ENCODE measurements around the gene TFEB.

Gene TFEB

GRCh38 chr6:41694815-41695526, 40.4 kb downstream of the TFEB start:
- Histone ChIP-seq H3K27me3 (ENCODE audit: low read depth) (no peaks in the 10 kb centered on the region; the same call in 1 of the 2 replicates), H3K4me1 (no peaks in the 10 kb centered on the region), H3K9me3 (no peaks in the 10 kb centered on the region), H3K4me3 (no peak overlapping the region), H3K36me3 (replicated peaks) (no peaks in the 10 kb centered on the region)
- DNase-seq (ENCODE audit: low spot score in 2 of 2): no peak
- in situ Hi-C loops (cut with MboI; ENCODE audit: low sequenced_read_pairs): no loop called here

- in situ Hi-C loops (cut with MboI; ENCODE audit: low sequenced_read_pairs): no loop called here
- DNase-seq (ENCODE audit: low spot score in 2 of 2): no peak
- H3K27me3 ChIP-seq (ENCODE audit: low read depth): no peaks in the 10 kb centered on the region; the same call in 1 of the 2 replicates
- H3K9me3 ChIP-seq: no peaks in the 10 kb centered on the region
- H3K4me1 ChIP-seq: no peaks in the 10 kb centered on the region
- H3K36me3 ChIP-seq (replicated peaks): no peaks in the 10 kb centered on the region
- H3K4me3 ChIP-seq: no peak overlapping the region
Observed at GRCh38 chr6:41693281-41694240, 41.8 kb downstream of the TFEB start.

GRCh38 chr6:41692730-41693129, 42.7 kb downstream of the TFEB start:
- no peaks in the 10 kb centered on the region; the same call in 1 of the 2 replicates for H3K27me3 ChIP-seq (ENCODE audit: low read depth)
- no peaks in the 10 kb centered on the region for H3K4me1 ChIP-seq
- H3K9me3 ChIP-seq: no peaks in the 10 kb centered on the region
- H3K4me3 ChIP-seq: no peak overlapping the region
- in situ Hi-C loops (cut with MboI; ENCODE audit: low sequenced_read_pairs): no loop called here
- no peak for DNase-seq (ENCODE audit: low spot score in 2 of 2)
- H3K36me3 ChIP-seq (replicated peaks): no peaks in the 10 kb centered on the region

- no peak for DNase-seq (ENCODE audit: low spot score in 2 of 2)
- Histone ChIP-seq H3K27me3 (ENCODE audit: low read depth) (no peaks in the 10 kb centered on the region), H3K4me1 (no peaks in the 10 kb centered on the region), H3K4me3 (no peak overlapping the region), H3K9me3 (no peaks in the 10 kb centered on the region), H3K36me3 (replicated peaks) (no peaks in the 10 kb centered on the region)
- in situ Hi-C loops (cut with MboI; ENCODE audit: low sequenced_read_pairs): no loop called here
Observed at GRCh38 chr6:41692080-41692675, 43.2 kb downstream of the TFEB start.

GRCh38 chr6:41691426-41692079, 43.9 kb downstream of the TFEB start:
- in situ Hi-C loops (cut with MboI; ENCODE audit: low sequenced_read_pairs): no loop called here
- no peaks in the 10 kb centered on the region for H3K36me3 ChIP-seq (replicated peaks)
- no peaks in the 10 kb centered on the region for H3K9me3 ChIP-seq
- no peaks in the 10 kb centered on the region for H3K27me3 ChIP-seq (ENCODE audit: low read depth)
- no peak overlapping the region for H3K4me3 ChIP-seq
- DNase-seq (ENCODE audit: low spot score in 2 of 2): no peak
- no peaks in the 10 kb centered on the region for H3K4me1 ChIP-seq

- H3K9me3 ChIP-seq: no peaks in the 10 kb centered on the region
- H3K27me3 ChIP-seq (ENCODE audit: low read depth): no peaks in the 10 kb centered on the region
- in situ Hi-C loops (cut with MboI; ENCODE audit: low sequenced_read_pairs): no loop called here
- no peak overlapping the region for H3K4me3 ChIP-seq
- H3K4me1 ChIP-seq: no peaks in the 10 kb centered on the region
- no peak for DNase-seq (ENCODE audit: low spot score in 2 of 2)
- H3K36me3 ChIP-seq (replicated peaks): no peaks in the 10 kb centered on the region
Observed at GRCh38 chr6:41690541-41691330, 44.7 kb downstream of the TFEB start.

- H3K4me3 ChIP-seq: no peak overlapping the region
- no peaks in the 10 kb centered on the region for H3K4me1 ChIP-seq
- H3K9me3 ChIP-seq: no peaks in the 10 kb centered on the region
- no peaks in the 10 kb centered on the region for H3K27me3 ChIP-seq (ENCODE audit: low read depth)
- in situ Hi-C loops (cut with MboI; ENCODE audit: low sequenced_read_pairs): no loop called here
- no peak for DNase-seq (ENCODE audit: low spot score in 2 of 2)
- H3K36me3 ChIP-seq (replicated peaks): no peaks in the 10 kb centered on the region
Observed at GRCh38 chr6:41689171-41690008, 46.0 kb downstream of the TFEB start.

GRCh38 chr6:41688256-41688965, 47.0 kb downstream of the TFEB start:
- Histone ChIP-seq H3K4me3 (no peak overlapping the region), H3K9me3 (no peaks in the 10 kb centered on the region), H3K4me1 (no peaks in the 10 kb centered on the region), H3K27me3 (ENCODE audit: low read depth) (no peaks in the 10 kb centered on the region), H3K36me3 (replicated peaks) (no peaks in the 10 kb centered on the region)
- in situ Hi-C loops (cut with MboI; ENCODE audit: low sequenced_read_pairs): no loop called here
- no peak for DNase-seq (ENCODE audit: low spot score in 2 of 2)

GRCh38 chr6:41687501-41688175, 47.8 kb downstream of the TFEB start:
- Histone ChIP-seq H3K4me1 (no peaks in the 10 kb centered on the region), H3K36me3 (replicated peaks) (no peaks in the 10 kb centered on the region), H3K4me3 (no peak overlapping the region), H3K27me3 (ENCODE audit: low read depth) (no peaks in the 10 kb centered on the region), H3K9me3 (no peaks in the 10 kb centered on the region)
- in situ Hi-C loops (cut with MboI; ENCODE audit: low sequenced_read_pairs): no loop called here
- no peak for DNase-seq (ENCODE audit: low spot score in 2 of 2)

- Histone ChIP-seq H3K9me3 (no peaks in the 10 kb centered on the region), H3K36me3 (replicated peaks) (no peaks in the 10 kb centered on the region), H3K4me3 (no peak overlapping the region), H3K4me1 (no peaks in the 10 kb centered on the region), H3K27me3 (ENCODE audit: low read depth) (no peaks in the 10 kb centered on the region)
- in situ Hi-C loops (cut with MboI; ENCODE audit: low sequenced_read_pairs): no loop called here
- DNase-seq (ENCODE audit: low spot score in 2 of 2): no peak
Observed at GRCh38 chr6:41685641-41686380, 49.6 kb downstream of the TFEB start.

All from HAP-1 (cell line).